GM19240 (cell line): ENCODE data around the gene SH3RF2.

ENCODE experiments used
- DNase-seq: peaks from one replicate; pipeline ENCODE4 v3.0.0; 2011; ENCODE audit warnings: low spot score; ENCODE audit not compliant: insufficient read length

The SH3RF2 gene

DNA sequence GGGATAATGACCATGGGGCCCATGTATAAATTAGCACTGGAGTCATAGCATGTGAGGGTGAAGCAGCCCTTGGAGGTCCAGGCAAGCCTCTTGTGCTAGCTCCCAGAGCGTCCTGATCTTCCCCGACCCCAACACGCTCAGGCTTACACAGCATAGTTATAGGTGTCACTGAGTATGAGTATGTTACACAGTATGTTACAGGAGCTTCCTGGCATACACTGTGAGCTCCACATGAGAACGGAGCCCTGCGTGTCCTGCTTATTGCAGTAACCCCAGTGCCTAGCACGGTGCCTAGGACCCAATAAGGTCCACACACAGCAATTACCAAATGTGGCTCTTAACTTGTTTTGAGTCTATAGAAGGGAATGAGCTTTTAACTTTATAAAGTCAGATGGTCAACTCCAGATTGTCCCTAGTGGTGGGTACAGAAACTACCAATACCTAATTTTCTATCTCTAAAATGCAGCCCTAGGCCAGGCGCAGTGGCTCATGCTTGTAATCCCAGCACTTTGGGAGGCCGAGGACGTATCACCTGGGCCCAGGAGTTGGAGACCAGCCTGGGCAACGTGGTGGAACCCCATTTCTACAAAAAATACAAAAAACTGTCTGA, 104.9 kb downstream of the SH3RF2 start:
- no peak for DNase-seq

GRCh38 chr5:146042628-146043279, 106.4 kb downstream of the SH3RF2 start:
- DNase-seq = no peak

DNA sequence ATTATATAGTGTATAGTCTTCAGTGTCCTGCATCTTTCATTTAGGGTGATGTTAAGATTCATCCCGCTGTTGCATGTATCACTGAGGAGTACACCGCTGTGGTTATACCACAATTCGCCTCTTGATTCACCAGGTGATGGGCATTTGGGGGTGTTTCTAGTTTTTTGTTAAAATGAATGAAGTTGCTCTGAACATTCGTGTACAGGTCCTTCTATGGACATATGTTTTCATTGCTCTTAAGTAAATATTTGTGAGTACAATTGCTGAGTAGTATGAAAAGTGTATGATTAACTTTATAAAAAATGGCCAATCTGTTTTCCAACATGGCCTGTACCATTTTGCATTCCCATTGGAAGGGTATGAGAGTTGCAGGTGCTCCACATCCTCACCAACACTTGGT, 107.3 kb downstream of the SH3RF2 start:
- no peak for DNase-seq

DNA sequence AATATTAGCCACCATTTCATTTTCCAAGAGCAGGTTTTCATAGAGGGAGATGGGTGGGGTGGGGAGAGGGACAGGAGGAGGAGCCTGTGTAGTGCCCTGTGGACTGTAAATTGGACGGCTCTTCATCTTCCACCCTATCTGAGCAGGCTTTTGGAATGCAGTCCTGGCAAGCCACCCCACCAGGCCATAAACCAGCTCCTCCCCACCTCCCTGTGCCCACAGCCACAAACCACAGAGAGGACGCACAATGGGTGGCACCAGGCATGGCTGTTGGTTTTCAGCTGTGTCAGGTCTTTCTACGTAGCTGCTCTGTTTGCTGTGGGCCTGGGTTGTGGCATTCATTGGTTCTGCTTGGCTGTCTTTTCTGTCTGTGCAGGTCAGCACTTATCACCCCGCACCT, 111.0 kb downstream of the SH3RF2 start:
- DNase-seq = no peak

- DNase-seq = peak; percentile 25
These were observed 112.8 kb downstream of the SH3RF2 start for GRCh38 chr5:146048994-146049703.

- DNase-seq = no peak
These were observed 113.3 kb downstream of the SH3RF2 start for GRCh38 chr5:146049704-146050026.

DNA sequence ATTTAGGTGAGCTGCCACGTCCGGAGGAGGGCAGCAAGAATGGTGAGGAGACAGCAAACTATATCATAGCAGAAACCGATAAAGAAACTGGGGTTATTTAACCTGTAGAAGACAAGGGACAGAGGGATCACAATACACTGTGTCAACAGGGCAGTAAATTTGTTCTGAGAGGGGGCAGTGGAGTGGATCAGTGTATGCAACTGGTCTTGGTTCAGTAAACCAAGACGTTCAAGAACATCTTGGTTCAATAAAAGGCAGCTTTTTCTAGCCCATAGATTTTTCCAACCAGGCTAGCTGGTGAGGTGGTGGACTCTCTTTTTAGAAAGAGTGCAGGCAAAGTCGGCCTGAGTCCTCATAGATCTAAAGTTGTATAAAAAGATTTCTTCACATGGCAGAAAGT, 113.7 kb downstream of the SH3RF2 start:
- DNase-seq = no peak

GRCh38 chr5:146051678-146052077, 115.3 kb downstream of the SH3RF2 start:
- DNase-seq = no peak

DNA sequence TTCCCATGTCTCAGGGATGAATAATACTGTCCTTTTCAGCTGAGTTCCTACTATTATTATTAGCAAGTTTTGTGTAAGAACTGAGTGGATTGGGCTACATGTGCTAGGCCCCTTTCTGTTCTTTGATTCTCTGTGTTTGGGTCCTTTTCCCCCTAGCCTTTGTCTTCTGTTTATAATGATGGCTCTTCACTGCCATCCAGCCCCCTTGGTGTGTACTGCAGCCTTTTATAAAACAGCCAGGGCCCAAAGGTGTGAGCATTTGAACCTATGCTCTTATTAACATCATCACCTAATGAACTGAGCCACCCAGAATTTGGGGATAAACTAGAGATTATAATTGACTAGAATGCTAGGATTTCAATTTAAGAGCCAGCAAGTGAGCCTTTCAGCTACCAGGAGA, 116.4 kb downstream of the SH3RF2 start:
- DNase-seq = no peak

DNA sequence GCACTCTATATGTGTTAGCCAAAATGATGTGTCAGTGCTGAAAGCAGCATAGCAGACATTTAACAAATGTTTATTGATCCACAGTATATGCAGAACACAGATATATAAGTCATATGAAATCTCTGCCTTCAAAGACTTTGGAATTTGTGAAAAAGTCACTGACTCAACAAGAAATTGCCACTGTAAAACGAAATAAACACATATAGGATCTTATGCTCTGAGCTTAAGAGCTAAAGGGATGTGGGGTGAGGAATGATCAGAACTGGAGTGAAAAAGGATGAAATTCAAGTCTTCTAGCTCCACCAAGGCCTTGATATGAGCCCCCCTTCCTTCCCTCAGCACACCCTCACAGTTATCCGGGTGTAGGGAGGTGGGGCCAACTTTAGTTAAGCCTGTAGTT, 119.1 kb downstream of the SH3RF2 start:
- DNase-seq = no peak

GRCh38 chr5:146059460-146060220, 123.3 kb downstream of the SH3RF2 start:
- DNase-seq = no peak

GRCh38 chr5:146060221-146060585, 123.8 kb downstream of the SH3RF2 start:
- DNase-seq = no peak

- no peak for DNase-seq
These were observed 130.6 kb downstream of the SH3RF2 start for GRCh38 chr5:146066968-146067367.

- DNase-seq = no peak
These were observed 131.8 kb downstream of the SH3RF2 start for GRCh38 chr5:146068206-146068605.

DNA sequence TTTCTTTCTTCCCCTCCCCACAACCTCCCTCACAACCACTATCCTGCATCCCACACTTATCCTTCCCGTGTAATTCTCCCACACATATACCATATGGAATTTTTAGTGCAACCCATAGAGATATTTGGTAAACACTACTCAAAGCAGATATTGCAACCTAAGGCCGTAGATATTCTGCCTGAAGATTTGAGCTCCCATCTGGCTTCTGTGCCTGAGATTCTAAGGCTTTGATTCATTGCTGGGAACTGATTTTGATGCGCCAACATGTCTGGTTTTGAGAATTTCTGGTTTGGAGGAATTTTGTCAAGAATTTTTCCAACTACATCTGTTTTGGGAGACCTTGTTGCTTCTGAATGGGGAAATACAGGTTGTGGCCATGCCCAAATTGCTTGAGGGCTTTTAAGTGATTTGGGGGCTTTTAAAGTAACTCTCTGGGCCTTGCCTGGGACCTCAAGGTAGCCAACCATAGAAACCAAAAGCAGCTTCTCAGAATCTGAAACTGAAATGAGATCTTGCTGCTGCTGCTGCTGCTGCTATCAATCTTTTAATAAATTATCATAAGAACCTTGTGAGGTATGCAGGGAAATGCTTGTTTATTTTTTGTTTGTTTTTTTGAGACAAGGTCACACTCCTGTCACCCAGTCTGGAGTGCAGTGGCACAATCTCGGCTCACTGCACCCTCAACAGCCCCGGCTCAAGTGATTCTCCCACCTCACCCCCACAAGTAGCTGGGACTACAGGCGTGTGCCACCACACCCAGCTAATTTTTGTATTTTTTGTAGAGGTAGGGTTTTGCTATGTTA, 132.8 kb downstream of the SH3RF2 start:
- DNase-seq = no peak

DNA sequence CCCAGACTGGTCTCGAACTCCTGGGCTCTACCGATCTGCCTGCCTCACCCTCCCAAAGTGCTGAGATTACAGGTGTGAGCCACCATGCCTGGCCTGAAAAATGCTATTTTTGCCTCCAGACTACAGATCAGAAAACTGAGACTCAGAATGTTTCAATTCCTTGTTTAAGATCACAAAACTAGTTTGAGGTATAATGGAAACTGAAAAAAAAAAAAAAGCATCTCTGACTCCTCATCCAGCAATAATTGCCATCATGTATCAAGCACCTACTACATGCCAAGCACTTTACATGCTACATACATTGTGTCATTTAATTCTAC, 133.4 kb downstream of the SH3RF2 start:
- DNase-seq = no peak

DNA sequence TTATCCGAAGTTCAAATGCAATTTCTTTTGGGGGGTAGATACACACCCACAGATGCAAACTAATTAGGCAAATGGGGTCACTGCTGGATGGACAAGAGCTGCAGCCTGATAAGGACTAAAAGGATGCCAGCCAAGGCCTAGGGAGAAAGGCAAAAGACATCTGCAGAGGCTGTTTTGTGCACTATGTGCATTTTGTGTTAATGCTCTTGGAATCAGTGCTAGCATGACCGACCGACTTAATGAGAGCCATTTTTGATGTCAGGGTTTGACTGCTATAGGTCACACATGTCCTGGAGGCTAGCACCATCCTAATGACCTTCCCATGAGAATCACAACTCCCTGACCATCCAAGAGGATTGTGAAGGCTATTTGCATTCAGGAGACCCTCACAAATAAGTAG, 134.4 kb downstream of the SH3RF2 start:
- no peak for DNase-seq

- DNase-seq = no peak
These were observed 134.8 kb downstream of the SH3RF2 start for GRCh38 chr5:146071171-146071570.

GRCh38 chr5:146072595-146072994, 136.2 kb downstream of the SH3RF2 start:
- DNase-seq = no peak

DNA sequence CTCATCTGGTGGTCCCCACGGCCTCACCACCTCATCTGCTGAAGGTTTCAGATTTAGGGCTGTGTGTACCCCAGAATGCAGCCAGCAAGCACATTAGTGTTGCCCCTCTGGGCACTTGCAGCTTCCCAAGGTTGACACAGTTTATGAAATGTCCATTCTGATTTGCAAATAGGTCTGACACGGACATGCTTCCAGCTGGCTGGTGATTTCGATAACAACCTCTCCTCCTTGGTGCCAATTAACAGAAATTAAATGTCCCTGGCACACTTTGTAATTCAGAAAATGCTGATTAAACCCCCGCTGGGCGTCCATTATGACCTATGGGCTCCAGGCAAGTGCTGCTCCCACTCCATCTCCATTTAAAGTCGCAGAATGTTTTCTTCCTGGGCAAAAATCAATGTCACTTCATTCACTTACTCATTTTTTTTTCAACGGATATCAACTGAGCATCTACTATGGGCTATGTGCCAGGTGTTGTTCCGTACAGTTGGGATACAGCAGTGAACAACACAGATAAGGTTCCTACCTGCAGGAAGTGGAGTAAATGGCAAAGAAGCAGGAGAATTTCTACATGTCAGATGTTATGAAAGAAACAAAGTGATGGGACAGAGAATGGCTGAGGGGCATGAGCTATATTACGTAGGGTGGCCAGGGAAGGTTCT, 137.0 kb downstream of the SH3RF2 start:
- DNase-seq = no peak

DNA sequence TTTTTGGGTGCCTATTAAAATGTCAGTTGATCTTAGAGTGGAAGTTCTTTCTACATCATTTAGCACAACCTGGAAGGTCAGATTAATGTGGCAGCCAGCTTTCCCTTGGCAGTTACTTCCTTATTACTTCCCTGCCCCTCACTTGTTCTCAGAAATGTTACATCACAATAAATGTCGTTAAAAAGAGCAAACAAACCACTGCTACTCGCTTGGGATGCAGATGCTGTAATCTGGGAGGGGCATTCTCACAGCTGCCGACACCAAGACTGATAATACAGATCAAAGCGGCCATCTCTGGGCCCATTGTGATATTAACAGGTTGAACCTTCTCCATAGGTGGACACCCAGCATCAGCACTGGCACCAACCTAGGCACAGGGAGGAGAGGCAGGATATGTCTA, 139.7 kb downstream of the SH3RF2 start:
- DNase-seq = no peak
